ENCODE measurements around the gene PABPC3.

Gene PABPC3

DNA sequence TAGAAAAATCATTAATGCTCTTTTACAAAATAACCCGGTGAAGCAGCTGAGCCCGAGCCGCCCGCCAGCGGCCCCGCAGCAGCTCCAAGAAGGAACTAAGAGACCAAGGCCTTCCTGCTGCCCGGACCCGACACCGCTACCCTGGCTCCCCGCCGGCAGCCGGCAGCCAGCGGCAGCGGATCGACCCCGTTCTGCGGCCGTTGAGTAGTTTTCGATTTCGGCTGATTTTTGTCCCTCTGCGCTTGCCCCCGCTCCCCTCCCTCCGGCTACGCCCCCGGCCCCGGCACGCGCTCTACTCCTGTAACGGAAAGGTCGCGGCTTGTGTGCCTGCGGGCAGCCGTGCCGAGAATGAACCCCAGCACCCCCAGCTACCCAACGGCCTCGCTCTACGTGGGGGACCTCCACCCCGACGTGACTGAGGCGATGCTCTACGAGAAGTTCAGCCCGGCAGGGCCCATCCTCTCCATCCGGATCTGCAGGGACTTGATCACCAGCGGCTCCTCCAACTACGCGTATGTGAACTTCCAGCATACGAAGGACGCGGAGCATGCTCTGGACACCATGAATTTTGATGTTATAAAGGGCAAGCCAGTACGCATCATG lies at the start of gene PABPC3:
PABPC3 (plus strand) TSS at position 286 of the 603 bp plus-strand sequence; CDS start at position 349, 63 bp downstream.
- DNase-seq, result no peak

DNA sequence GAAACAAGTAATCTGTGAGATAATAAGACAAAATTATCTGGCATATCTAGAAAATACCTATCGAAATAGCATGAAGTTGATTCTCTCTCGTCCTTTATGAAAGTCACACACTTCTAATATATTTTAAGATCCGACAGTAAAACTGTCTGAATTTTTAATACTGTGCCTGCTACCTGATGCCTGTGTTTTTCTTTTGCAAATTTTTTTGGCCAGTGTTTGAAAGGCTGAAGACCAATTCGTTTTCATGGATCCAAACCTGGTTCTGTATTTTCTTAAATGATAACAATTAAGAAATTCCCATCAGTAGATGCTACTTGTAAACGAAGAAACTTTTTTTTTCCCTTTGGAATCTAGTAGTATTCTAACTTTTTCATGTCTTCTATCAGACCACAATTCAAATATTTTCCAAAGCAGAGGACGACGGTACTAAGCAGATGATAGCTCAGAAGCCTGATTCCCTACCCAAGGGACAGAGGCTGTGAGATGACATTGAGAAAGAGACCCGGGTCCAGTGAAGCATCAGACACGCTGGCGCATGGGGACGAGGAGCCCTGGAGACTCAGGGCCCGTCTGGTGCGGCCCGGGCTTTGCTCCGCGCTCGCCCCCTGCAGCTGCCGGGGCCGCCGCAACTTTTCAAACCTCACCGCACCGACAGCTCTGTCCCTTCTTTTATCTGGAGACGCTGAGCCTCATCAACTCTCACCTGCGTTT lies 49.5 kb upstream of the PABPC3 start:
- DNase-seq, result no peak

DNA sequence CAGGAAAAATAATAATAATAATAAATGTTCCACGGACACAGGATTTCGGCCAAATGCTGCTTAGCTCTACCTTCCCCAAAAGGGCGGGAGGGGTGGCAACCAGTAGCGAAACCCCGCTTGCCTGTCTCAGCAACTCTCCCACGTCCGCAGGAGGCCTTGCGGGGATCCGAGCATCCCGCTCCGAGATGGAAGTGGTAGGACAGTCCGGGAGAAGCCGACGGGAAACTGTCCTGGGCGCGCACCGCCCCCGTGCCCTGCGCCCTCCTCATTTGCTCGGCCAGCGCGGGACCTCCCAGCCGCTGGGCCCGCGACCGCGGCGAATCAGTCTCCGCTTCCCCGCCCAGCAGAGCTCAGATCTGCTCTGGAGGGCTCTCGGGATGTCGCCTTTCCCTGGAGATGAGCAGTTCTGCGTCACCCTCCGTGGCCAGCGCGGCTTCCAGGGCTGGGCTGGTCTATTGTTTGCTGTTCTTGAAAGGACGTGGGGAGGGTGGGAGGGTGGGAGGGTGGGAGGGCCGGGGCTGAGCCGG lies 48.9 kb upstream of the PABPC3 start:
- DNase-seq, result no peak

DNA sequence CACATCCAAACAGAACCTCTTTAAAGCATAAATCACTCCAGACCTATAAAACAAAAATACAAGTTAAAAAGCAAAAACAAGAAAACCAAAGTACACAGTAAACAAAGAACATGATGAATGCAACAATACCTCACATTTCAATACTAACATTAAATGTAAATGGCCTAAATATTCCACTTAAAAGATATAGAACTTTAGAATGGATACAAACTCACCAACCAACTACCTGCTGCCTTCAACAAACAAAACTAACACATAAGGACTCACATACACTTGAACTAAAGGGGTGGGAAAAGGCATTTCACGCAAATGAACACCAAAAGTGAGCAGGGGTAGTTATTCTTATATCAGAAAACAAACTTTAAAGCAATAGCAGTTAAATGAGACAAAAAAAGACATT lies 44.9 kb upstream of the PABPC3 start:
- DNase-seq, result no peak

DNA sequence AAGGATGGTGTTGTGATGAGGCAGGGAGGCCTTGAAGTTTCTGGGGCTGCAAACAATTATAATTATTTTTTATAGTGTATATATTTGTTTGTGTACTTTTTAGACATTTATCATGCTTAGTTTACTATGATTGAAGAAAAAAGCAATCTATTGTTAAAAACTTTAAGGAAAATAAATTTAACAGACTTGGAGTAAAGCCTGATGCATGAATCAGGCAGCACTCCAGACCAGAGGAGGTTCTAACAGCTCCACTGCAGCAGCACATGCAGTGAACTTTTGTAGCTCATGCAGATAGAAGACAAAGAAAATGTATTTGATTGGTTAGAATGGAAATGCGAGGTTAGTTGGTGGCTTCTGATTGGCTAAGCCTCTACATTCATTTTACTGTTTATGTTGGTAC lies 36.8 kb upstream of the PABPC3 start:
- no peak for DNase-seq

DNA sequence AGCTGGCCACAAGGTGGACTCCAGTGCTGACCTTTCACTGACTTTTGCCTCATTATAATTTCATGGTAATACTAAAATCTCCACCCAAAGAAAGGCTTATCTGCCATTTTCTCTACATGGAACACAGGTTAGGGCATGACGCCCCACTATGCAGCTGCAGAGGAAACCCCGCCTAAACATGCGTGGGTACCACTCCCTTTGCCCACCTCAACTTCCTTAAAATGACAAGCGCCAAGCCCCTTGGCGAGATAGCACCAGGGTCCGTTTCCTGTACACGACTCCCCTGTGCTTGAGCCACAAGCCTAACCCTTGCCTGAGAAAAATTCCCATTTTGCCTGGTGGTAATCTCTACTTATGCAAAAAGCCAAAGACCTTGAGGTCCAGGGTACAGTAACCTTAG lies 36.0 kb upstream of the PABPC3 start:
- no peak for DNase-seq

DNA sequence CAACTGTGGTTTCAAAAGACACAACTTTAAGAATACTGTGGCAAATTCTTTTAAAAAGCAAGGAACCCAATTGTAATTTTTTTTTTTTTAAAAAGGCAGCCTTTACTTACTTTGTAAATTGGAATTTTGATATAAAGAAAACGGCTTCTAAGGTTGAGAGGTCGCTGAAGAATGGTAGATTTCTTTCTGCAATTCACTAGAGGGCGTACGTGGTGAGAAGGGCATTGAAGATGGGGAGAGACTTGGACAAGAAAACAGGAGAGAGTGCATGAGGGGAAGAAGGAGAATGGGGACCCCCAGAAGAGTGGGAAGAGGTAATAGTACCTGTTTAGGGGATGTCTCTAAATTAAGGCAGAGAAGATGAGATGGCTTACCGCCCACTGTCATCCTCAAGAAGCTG lies 33.5 kb upstream of the PABPC3 start:
- no peak for DNase-seq

DNA sequence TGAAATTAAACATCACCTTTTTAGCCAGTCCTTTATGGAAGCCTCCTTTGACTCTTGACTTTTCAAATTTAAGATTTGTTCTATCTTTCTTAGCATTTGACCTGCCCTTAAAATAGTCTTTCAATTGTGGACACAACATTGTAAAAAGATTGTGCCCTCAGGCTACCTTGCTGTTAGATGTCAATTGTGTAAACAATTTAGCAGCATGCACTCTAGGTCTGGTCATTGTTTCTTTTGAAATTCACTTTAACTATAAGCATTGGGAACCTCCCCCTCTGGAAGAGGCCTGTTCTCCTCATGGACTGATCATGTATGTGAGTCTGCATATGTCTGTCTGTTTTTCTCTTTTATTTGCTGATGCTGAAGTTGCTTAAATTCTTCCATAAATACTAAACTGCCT lies 31.5 kb upstream of the PABPC3 start:
- no peak for DNase-seq

DNA sequence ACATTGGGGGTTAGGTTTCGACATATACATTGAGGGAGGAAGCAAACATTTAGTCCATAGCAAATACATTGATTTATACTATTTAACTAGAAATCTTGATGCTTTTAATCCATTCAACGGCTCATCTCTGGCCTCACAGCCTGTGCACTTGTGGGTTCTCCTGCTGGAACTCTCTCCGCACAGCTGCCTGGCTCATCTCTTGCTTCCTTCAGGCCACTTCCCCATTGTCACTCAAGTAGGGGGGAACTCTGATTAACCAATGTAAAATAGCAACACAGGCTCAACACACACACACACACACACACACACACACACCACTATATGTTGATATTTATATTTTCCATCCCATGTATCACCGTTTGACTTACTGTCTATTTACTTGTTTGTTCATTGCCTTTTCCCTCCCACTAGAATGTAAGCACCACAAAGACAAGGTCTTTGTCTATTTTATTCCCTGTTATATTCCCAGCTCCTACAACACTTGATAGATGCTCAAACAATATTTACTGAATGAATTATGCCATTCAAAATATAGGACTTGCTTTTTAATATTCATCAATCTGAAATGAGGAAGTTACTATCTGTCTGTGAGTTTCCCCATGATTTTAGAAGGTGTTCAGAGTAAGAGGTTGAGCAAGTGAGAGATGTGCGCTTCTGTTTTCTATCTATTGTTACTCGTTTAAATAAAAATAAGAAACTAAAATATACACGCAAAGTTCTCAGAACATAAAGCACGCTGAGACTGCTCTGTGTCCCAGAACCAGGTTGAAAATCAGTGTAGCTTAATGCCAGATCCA lies 29.8 kb upstream of the PABPC3 start:
- no peak for DNase-seq

DNA sequence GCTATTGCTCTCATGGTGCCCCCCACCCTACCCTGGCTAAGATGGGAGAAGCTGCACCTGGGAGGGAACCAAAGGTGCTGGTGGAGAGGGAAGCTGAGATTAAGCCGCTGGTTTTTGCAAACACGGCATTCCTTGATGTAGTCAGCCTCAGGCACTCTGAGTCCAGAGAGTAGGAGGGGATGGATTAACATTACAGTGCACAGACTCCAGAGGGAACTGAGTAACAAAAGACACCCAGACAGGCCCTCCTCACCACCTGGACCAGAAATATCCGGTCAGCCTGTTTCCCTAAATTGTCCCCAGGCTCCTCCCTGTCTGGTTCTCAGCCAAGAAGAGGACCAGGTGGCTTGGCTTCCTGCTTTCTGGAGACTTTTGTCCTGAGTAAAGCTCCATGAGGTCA lies 28.9 kb upstream of the PABPC3 start:
- DNase-seq, result no peak

DNA sequence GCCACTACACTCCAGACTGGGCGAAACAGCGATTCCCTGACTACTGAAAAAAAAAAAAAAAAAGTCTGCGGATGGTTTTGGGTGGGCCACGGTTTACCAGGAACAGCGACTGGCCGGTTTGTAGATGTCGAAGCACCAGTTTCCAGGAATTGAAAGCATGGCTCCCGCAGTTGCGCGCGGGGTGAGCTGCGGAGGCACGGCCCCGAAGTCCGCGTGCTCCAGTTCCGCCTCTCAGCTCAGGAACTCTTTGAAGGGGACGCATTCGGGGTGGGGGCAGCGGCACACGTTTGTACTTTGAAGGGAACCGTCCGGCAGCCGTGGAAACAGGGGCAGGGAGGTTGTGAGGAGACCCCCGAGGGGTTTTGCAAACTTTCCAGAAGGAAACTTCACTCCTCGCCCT lies 27.1 kb upstream of the PABPC3 start:
- DNase-seq, result no peak

DNA sequence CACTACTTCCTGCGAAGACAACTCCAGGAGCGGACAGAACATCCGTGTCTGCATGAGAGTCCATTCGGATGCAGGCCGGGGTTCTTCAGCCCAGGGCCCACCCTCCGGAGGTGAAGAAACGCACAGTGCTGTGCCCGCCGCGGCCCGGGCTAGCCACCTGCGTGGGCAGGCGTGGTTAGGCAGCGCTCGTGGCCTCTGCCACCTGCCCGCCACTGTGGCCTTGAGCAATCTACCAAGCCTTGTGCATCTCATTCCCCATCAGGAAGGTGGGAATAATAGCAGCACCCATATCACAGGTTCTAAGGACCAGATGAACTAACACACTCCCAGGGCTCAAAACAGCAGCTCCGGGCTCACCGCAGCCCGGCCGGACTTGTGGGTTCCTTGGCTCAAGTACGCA lies 26.7 kb upstream of the PABPC3 start:
- DNase-seq, result no peak

DNA sequence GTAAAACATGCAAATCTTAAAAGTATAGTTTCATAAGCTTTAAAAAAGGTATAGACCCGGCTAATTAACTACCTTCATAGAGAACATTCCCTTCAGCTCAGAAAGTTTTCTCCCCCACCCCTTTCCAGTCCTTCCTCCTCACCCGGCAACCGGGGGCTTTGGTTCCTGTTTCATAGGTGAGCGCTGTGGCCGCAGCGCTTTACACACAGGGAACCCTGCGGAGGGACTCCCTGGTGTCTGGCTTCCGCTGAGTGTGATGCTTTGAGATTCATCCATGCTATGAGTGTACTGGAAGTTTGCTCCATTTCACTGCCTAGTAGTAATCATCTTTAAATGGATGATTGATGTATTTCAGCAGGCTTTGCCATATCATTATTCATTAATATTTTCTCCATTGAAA lies 26.0 kb upstream of the PABPC3 start:
- DNase-seq, result no peak

DNA sequence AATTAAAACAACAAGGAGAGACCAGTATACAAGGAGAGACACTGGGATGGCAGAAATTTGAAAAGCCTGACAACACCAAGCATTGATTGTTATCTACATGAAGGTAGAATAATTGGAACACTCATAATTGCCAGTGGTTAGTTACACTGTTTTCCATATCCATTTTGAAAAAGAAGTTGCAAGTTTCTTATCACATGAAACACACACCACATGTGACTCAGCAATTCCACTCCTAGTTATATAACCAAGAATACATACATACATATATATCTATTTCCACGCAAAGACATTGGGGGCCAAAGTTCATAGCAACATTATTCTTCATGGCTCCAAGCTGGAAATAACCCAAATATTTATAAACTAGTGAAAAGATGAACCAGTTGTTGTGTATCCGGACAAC lies 15.2 kb upstream of the PABPC3 start:
- no peak for DNase-seq

DNA sequence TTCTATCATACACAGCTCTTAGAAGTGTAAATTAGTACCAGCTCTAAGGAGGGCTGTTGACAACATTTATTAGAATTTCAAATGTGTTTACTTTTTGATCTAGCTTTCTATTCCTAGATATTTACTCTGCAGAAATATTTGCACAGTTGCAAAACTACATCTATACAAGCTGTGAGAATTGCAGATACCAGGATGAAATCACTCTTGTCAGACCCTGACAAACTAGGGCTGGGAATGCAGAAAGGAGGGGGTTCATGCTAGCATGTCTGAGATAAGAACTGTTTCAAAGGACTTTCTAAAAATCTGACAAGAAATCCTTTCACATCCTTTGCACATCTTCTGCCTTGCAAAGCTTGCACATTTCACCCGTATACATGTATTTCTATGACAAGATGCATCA lies 11.8 kb upstream of the PABPC3 start:
- no peak for DNase-seq

DNA sequence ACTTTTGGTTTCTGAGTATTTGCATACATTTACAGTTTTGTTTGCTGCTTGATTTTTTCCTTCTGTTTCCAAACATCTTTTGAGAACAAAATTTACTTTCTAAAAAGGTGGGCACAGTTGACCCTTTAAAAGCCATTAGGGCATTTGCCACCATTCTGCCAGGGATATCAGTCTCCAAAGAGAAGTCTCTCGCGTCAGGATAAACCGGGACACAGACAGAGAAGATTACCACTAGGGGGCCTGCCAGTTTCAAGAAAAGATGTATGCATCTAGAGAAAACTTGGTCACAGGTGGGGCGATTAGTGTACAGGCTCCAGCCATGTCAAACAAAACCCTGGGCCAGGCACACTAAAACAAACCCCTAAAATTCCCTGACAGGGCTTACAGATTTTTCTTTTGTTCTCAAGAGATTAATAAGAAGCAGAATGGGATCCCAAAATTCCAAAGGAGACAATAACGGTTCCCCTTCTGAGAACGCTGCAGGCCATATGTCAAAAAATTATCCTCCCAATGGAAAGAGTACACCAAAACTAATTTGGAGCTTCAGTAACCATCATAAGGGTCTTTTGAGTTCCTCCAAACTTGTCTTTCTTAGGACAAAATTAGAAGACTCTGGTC lies 10.7 kb upstream of the PABPC3 start:
- DNase-seq, result peak; percentile 1

DNA sequence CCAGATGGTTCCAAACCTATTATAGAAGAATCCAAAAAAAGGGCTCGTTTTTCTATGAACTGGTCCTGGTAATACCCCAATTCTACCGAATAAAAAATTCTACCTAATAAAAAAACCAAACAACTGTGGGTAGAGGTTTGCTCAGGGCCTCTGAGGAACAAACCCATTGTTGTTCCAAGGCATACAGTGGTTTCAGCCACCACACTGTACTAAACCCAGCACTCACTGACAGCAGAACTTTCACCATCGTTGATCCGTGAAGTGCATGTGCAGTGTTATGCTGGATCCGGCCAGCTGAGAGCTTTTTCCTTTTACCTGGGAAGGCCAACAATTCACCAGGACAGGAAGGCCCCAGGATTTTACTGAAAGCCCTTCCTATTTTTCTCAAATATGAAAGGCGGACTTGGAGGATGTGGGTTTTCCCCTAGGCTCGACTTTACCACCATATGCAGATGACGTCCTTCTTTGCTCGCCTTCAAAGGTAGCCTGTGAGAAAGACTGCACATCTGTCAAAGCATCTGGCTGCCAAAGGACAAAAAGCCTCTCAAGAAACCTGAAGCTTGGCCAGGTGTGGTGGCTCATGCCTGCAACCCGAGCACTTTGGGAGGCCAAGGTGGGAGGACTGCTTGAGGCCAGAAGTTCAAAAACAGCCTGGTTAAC lies 7.2 kb upstream of the PABPC3 start:
- no peak for DNase-seq

DNA sequence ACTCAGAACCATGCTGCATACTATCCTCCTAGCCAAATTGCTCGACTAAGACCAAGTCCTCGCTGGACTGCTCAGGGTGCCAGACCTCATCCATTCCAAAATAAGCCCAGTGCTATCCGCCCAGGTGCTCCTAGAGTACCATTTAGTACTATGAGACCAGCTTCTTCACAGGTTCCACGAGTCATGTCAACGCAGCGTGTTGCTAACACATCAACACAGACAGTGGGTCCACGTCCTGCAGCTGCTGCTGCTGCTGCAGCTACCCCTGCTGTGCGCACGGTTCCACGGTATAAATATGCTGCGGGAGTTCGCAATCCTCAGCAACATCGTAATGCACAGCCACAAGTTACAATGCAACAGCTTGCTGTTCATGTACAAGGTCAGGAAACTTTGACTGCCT lies 1.5 kb downstream of the PABPC3 start:
- DNase-seq, result no peak

DNA sequence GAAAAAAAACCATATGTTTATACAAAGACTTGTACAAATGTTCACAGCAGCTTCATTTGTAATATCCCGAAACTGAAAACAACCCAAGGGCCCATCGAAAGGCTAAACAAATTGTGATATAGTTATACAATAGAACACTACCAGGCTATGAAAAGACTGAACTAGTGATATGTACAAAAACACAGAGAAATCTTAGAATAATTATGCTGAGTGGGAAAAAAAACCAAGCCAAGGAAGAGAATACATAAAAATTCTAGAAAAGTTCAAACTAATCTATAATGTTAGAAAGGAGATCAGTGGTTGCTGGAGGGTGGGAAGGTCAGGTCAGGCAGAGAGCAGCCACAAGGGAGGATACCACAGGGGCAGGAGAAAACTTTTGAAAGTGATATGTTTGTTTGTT lies 7.8 kb downstream of the PABPC3 start:
- no peak for DNase-seq

DNA sequence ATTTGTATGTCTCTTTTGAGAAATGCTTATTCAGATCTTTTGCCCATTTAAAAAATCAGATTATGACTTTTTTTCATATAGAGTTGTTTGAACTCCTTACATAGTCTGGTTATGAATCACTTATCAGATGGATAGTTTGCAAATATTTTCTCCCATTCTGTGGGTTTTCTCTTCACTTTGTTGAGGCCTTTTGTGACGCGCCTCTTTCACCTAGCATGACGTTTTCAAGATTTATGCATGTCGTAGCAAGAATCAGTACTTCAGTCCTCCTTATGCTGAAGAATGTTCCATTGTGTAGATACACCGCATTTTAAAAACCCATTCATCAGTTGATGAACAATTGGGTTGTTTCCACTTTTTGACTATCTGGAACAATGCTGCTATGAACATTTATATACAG lies 13.4 kb downstream of the PABPC3 start:
- DNase-seq, result no peak

DNA sequence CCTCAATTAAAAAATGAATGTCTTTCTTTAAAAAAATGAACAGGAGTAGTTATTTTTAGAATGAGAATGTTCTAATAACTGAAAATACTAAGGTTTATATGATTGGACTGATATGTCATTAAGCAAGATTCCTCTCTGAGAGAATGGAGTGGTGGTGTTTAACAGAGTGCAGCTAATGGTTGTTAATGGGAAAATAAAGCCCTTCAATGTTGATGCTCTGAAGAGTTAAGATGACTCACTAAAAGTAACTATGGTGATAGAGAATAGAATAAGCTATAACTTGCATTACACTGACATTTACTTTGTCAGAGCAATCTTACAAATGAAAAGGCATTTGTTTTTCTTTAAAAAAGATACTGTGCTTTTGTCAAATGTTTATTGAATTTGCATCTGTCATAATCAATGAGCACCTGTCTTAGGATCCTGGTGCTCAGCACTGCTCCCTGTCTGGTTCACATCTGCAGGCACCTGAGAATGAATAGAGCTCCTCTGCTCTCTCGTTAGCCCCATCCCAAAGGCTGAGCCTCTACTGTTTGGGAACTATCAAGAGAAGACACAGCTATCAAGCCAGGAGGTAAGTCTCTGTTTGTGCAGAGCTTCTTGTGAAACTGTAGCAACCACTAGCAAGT lies 15.1 kb downstream of the PABPC3 start:
- no peak for DNase-seq

DNA sequence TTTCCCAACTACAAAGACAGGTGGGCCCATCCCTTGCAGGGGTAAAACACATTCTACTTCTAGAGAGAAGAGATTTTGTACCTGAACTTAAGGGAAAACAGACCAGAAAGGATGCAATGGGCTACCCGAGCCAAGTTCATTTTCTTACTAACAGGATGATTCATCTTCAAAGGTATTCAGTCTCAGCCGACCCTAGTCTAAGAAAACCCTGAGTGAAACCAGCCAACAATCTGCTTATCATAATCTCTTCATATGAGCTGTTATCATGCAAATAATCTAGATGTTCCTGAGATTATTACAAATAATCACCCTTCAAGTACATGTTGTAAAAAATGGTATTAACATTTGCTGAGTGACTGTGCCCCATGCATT lies 15.6 kb downstream of the PABPC3 start:
- DNase-seq, result no peak
